ENCODE results near the gene CAMKK2.
A peak's percentile ranks its signal among the peaks of the same experiment; 100 is the strongest.
"Not testable (repeated sequence)": the region's sequence is repeated elsewhere in the genome, so short reads cannot be mapped to it uniquely, and the experiment has no call there.

The CAMKK2 gene

DNA sequence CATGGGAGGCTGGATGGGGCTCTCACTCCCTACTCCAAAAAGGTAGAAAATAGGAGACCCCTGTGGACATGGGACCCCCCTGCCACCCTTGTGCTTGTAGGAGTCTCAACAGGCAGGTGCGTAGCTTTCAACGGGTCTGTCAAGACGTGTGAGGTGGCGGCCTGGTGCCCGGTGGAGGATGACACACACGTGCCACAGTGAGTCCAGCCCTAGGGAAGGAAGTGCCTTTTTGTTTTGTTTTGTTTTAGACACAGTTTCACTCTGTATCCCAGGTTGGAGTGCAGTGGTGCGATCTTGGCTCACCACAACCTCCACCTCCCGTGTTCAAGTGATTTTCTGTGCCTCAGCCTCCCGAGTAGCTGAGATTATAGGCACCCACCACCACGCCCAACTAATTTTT is 73.7 kb downstream of the CAMKK2 start:
- no peak for DNase-seq

DNA sequence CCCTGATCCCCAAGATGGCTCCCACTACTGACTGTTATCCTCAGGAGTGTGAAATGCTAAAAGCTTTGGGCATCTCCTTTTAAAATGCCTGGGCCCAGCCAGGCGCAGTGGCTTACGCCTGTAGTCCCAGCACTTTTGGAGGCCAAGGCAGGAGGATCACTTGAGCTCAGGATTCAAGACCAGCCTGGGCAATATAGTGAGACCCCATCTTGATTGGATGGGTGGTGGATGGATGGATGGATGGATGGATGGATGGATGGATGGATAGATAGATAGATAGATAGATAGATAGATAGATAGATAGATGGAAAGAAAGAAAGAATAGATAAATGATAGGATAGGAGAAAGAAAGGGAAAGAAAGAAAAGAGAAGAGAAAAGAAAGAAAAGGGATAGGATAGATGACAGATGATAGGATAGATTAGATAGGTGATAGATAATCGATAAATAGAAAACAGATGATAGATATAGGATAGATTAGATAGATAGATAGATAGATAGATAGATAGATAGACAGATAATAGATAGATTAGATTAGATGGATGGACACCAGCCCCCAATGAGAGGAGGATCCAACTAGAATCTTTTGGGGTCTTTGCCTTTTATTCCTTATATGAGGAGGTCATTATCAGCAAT is 77.0 kb downstream of the CAMKK2 start:
- no peak for DNase-seq

DNA sequence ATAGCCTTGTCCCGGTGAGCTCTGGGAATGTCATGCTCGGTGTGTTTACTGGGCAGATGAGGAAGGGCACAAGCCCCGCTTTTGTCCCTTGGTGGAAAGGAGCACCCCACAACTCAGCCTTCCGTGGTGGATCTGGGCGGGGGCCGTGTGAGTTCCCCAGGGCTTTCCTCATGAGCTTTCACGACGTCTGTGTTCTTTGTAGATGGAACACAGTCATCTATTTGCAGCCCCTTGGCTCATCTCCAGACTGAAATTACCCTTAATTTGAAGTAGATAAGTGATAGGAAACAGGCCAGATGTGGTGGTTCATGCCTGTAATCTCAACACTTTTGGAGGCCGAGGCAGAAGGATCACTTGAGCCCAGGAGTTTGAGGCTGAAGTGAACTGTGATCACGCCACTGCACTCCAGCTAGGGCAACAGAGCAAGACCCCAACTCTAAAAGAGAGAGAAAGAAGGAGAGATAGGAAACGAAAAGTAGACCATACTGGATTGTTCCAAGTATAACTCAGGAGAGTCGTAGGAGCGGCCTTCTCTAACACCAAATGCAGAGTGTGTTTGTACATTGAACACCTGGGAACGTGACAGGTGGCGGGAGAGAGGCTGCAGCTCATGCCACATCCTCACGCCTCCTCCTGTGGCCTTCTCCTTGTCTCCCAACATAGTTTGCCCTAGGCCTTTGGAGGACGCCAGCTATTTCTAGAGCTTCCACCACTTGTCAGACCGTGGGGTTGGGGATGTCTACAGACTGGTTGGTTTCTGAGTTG is 77.7 kb downstream of the CAMKK2 start:
- DNase-seq, result no peak

DNA sequence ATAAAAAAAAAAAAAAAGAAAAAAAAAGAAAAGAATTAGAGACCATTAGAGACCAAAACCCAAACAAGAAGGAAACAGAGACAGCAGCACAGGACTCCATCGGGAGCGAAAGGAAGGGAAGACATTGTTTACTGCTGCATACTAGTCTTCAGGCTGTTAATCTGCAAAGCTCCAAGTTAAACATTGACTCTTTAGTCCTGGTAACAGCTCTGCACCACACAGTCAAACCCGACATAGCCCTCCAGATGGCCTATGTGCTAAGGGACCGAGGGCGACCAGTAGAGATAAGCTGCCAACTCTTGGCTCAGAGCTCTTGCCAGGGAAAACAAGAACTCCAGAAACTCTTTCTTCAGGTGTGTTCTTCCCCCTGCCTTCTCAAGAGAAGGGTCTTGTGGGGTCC is 78.7 kb downstream of the CAMKK2 start:
- DNase-seq, result no peak

DNA sequence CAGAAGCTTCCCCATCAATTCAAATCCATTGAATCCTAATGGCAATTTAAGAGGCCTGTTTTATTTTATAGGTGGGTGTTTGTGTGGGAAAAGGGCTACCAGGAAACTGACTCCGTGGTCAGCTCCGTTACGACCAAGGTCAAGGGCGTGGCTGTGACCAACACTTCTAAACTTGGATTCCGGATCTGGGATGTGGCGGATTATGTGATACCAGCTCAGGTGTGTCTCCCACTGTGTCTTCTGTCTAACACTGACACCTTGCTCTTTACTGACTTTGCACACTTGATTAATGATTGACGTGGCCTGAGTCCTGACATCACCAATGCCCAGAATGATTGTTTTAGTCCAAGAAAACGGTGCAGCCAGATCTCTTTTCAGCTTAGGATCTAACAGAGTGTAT is 79.4 kb downstream of the CAMKK2 start:
- no peak for DNase-seq

DNA sequence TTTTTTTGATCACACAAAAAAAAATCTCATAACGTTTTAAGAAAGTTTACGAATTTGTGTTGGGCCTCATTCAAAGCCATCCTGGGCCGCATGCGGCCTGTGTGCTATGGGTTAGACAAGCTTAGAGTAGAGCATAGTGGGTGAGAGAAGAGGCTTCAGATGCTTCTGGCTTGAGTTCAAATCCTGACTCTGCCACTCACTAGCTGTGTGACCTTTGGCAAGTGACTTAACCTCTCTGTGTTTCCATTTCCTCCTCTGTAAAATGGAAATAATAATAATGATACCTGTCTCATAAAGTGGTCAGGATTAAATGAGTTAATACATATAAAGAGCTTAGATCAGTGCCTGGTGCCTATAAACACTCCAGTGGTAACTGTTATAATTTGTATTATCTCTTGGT is 80.4 kb downstream of the CAMKK2 start:
- no peak for DNase-seq

DNA sequence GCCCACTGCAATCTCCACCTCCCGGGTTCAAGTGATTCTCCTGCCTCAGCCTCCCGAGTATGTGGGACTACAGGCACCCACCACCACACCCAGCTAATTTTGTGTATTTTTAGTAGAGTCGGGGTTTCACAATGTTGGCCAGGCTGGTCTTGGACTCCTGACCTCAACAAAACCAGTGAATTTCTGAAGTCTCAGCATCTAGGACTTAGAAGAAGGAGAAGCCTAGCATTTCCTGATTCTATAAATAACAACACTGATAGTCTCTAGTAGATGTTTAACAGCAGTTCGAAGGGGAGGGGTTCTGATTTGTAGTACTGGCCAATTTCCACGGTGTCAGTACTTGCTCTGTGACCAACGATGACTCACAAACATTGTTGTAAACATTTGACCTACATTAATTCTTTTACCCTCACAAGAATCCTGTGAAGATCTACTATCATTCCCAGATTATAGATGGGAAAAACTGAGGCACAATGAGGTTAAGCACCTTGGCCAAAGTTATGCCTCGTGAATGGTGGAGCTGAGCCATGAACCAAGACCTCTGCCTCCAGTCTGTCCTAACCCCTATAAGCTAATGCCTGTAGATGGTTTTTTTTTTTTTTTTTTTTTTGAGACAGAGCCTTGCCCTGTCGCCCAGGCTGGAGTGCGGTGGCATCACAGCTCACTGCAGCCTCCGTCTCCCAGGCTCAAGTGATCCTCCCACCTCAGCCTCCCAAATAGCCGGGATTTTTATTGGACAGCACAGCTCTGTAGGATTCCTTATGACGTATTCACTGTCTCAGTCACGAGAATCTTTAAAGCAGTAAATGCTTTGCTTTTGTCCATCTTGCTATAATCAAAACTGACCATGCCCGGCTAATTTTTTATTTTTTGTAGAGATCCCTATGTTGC is 81.4 kb downstream of the CAMKK2 start:
- DNase-seq, result no peak

DNA sequence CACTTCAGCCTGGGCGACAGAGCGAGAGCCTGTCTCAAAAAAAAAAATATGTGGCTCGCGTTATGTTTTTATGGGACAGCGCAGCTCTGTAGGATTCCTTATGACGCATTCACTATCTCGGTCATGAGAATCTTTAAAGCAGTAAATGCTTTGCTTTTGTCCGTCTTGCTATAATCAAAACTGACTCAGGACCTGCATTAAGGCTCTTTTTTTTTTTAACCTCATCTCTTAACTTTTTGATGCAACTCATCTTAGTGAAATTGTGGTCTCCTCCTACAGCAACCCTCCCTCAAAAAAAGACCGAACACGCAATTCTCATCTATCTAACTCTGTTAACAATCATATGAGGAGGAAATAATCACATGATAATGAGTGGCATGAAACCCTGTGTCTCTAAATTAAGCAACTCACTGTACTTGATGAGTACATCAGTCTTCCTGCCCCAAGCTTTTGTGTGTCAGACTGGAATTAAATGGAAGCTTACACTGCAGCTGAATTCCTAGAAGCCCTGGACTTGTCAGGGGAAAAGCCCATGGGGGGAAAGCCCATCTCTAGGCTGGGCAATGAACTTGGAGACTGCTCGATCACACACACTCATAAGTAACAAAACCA is 82.2 kb downstream of the CAMKK2 start:
- DNase-seq, result no peak

DNA sequence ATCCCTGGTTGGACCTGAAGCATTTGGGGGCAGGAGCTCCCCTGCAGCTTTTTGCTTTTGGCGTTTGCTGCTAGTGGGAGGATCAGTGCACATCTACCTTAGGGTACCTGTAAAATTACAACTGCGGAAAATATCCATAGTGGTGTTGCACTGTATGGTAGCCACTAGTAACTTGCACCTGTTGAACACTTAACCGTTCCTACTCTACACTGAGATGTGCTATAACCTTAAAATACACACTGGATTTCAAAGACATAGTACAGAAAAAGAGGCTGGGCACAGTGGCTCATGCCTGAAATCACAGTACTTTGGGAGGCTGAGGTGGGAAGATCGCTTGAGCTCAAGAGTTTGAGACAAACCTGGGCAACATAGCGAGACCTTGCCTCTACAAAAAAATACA is 83.6 kb downstream of the CAMKK2 start:
- no peak for DNase-seq

DNA sequence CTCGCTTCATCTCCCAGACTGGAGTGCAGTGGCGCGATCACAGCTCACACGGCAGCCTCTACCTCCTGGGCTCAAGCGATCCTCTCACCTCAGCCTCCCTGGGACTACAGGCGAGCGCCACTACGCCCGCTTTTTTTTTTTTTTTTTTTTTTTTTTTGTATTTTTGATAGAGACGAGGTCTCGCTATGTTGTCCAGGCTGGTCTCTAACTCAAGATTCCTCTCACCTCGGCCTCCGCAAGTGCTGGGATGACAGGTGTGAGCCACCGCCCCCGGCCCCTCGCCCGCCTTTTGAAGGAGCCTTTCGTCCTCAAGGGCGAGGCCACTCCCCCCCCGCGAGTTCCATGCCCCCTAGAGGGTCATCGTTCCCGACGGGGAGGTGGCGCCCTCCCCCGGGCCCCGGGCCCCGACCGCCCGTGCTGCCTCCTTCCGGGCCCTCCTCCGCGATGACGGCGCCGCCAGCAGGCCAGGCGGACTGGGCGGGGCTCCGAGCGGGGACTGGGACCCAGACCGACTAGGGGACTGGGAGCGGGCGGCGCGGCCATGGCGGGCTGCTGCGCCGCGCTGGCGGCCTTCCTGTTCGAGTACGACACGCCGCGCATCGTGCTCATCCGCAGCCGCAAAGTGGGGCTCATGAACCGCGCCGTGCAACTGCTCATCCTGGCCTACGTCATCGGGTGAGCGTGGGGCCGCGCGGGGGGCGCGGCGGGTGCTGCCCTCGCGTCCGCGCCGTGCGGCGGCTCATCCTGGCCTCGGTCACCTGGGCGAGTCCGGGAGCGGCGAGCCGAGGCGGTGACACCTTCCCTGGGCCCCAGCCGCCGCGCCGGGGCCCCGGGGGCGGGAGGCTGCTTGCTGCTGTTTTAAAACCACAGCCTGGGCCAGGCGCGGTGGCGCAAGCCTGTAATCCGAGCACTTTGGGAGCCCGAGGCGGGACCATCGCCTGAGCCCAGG is 86.6 kb downstream of the CAMKK2 start, which contains the start of gene P2RX4:
Gene P2RX4, plus strand, starts transcription at position 506 of the 949 bp plus-strand sequence. Its CDS starts 36 bp downstream, at position 542.
- peak; percentile 83 for DNase-seq

DNA sequence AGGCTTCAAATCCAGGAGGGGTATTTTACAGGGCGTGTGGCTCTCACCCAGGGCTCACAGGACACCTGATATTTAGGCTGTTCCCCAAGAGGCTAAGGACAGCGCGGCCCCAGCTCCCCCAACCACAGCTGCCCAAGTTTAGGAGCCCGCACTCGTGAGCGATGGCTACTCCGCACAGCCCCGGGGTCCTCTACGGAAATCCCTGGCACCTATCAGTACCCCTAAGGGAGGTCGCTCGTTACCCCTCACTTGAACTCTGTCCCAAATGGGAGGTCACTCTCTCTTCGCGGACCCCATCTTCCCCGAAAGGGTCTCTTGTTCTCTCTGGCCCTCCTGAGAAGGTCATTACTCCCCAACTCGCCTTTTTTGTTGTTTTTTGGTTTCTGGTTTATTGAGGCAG is 87.3 kb downstream of the CAMKK2 start:
- no peak for DNase-seq

DNA sequence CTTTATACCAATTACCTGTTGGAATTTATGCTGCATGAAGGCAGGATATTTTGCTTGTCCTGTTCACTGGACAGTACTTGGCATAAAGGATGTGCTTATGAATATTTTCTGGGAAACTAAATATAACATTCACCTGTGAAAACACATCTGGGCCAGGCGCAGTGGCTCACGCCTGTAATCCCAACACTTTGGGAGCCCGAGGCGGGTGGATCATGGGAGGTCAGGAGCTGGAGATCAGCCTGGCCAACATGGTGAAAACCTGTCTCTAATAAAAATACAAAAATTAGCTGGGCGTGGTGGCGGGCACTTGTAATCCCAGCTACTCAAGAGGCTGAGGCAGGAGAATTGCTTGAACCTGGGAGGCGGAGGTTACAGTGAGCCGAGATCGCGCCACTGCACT is 87.9 kb downstream of the CAMKK2 start:
- not testable (repeated sequence) for DNase-seq

DNA sequence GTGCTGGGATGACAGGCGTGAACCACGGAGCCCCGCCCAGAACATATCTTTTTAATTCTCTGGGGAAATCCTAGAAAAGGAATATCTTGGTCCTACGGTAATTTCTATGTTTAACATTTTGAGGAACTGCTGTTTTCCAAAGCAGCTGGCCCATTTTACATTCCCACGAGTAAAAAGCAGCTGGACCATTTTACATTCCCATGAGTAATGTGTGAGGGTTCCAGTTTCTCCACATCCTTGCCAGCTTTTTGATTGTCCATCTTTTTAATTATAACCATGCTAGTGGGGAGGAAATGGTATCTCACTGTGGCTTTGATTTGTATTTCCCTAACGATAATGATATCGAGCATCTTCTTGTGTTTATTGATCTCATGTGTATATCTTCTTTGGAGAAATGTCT is 91.0 kb downstream of the CAMKK2 start:
- no peak for DNase-seq

DNA sequence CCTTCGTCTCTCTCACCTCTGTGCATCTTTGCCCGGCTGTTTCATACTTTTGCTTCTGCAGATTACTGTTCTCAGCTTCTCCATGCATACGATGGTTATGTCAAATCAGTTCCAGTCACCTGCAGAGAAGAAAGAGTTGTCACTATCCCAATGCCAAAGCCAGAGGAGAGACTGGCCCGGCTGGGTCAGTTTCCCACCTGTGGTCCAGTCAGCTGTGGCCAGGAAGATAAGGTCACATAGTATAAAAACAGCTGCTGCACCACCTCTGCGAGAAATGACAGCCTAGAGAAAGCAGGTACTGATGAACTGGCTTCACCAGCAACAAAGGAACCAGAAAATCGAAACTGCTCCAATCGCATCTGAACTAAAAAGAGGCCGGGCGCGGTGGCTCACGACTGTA is 93.0 kb downstream of the CAMKK2 start:
- no peak for DNase-seq

DNA sequence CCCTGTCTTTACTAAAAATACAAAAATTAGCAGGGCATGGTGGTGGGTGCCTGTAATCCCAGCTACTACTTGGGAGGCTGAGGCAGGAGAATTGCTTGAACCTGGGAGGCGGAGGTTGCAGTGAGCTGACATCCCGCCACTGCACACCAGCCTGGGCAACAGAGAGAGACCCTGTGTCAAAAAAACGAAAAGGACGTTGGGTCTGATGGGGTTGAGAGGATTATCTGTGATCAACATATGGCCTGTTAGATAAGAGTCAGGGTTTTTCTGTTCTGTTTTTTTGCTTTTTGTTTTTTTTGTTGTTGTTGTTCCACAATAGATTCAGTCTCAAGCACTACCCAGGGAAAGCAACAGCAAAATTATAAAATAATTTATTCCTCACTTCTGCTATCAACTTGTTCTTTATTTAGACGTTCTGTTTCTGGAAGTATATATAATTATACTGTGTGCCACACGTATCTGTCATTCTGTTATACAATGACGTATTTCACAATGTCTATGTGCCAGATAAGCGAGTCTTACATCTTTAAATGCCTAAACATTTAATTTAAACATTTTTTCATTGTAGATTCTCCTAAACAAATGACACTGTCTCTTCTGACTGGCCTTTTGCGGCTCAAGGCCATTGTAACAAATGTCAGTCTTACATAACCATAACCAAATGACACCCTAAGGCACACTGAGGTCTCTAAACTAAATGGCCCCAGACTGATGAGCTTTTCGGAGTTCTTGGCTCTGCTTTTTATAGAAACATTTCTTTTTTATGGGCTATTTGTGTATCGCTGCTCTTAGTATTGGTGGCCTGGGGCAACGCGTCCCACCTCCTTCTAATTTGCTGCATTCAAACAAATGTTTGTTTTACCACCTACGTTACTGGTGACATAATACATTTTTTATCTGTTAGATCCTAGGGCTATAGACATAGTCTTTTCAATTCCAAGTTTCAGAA is 93.8 kb downstream of the CAMKK2 start:
- no peak for DNase-seq

DNA sequence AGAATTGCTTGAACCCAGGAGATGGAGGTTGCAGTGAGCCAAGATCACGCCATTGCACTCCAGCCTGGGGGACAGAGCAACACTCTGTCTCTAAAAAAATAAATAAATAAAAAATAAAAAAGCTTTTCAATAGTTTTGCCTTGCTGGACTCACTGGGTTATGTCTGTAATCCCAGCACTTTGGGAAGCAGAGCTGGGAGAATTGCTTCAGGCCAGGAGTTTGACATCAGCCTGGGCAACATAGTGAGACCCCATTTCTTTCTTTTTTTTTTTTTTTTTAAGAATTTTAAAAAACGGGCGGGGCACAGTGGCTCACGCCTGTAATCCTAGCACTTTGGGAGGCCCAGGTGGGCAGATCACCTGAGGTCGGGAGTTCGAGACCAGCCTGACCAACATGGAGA is 95.4 kb downstream of the CAMKK2 start:
- DNase-seq, result not testable (repeated sequence)

DNA sequence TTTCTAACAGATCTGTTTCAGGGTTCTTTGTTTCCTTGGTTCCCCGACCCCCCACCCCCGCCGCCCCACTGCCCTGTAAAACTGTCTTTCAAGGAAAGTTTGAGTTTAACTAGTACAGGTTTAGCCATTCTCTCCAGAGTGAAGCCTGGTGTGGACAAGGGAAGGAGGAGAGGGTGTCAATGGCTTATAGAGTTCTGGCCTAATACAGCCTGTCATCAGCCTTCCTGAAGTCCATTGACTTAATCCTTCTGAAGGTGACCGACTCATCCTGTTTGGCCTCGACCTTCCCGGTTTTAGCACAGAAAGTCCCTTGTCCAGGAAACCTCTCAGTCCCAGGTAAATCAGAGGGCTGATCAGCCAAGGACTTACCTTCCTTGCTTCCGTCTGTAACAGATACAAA is 97.6 kb downstream of the CAMKK2 start:
- DNase-seq, result no peak

DNA sequence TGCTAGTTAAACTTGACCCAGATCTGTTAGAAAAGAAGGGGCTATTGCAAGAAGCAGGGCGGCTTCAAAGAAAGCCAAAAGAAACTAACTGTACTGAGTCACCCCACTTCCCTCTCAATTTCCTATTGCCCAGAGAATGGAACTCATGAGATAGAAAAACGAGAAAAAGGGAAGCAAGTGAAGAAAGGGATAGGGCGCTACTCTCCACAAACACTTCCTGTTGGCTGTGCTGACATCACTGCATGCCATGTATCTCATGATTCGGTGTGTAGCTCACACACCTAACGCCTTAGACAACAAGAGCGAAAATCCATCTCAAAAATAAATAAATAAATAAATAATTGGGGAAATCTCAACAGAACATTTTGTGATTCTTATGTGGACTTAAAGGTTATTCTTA is 99.6 kb downstream of the CAMKK2 start:
- no peak for DNase-seq

DNA sequence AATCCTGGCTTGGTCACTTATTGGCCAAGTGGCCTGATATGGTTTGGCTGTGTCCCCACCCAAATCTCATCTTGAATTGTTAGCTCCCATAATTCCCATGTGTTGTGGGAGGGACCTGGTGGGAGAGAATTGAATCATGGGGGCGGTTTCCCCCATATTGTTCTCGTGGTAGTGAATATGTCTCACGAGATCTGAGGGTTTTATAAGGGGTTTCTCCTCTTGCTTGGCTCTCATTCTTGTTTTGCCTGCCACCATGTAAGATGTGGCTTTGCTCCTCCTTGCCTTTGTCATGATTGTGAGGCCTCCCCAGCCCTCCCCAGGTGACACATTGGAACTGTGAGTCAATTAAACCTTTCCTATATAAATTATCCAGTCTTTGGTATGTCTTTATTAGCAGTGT is 105.4 kb downstream of the CAMKK2 start:
- no peak for DNase-seq

DNA sequence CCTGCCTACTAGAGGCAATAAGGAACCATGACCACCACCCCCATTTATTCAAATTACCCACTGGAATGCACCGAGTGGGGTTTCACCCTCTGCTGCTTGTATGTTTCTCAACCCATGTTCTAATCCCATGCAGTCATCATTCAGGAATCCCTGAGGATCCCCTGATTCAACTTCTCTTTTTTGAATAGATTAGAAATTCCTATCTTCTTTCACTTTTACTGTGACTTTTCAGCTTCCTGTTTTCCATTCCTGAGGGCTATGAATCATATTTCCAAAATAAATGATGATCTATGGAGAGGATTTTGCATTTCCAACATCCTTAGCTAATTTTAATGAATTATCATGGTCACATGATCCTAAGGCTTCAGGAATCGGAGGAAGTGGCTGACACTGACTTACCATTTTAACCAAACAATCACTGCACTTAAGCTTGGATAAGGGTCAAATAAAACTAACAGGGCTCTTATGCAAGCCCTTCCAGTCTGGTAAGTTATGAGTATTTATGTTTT is 105.9 kb downstream of the CAMKK2 start:
- DNase-seq, result no peak
